GDM1 (cell line): ENCODE measurements around the gene LTBP1.
A peak's percentile ranks its signal among the peaks of the same experiment; 100 is the strongest.
"Not testable (repeated sequence)": the region's sequence is repeated elsewhere in the genome, so short reads cannot be mapped to it uniquely, and the experiment has no call there.

Experiments
- DNase-seq: peaks from one replicate; lab custom pipeline; 2025; lab: John Stamatoyannopoulos, UW

LTBP1 gene, protein sequence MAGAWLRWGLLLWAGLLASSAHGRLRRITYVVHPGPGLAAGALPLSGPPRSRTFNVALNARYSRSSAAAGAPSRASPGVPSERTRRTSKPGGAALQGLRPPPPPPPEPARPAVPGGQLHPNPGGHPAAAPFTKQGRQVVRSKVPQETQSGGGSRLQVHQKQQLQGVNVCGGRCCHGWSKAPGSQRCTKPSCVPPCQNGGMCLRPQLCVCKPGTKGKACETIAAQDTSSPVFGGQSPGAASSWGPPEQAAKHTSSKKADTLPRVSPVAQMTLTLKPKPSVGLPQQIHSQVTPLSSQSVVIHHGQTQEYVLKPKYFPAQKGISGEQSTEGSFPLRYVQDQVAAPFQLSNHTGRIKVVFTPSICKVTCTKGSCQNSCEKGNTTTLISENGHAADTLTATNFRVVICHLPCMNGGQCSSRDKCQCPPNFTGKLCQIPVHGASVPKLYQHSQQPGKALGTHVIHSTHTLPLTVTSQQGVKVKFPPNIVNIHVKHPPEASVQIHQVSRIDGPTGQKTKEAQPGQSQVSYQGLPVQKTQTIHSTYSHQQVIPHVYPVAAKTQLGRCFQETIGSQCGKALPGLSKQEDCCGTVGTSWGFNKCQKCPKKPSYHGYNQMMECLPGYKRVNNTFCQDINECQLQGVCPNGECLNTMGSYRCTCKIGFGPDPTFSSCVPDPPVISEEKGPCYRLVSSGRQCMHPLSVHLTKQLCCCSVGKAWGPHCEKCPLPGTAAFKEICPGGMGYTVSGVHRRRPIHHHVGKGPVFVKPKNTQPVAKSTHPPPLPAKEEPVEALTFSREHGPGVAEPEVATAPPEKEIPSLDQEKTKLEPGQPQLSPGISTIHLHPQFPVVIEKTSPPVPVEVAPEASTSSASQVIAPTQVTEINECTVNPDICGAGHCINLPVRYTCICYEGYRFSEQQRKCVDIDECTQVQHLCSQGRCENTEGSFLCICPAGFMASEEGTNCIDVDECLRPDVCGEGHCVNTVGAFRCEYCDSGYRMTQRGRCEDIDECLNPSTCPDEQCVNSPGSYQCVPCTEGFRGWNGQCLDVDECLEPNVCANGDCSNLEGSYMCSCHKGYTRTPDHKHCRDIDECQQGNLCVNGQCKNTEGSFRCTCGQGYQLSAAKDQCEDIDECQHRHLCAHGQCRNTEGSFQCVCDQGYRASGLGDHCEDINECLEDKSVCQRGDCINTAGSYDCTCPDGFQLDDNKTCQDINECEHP (N-terminal part only)

DNA sequence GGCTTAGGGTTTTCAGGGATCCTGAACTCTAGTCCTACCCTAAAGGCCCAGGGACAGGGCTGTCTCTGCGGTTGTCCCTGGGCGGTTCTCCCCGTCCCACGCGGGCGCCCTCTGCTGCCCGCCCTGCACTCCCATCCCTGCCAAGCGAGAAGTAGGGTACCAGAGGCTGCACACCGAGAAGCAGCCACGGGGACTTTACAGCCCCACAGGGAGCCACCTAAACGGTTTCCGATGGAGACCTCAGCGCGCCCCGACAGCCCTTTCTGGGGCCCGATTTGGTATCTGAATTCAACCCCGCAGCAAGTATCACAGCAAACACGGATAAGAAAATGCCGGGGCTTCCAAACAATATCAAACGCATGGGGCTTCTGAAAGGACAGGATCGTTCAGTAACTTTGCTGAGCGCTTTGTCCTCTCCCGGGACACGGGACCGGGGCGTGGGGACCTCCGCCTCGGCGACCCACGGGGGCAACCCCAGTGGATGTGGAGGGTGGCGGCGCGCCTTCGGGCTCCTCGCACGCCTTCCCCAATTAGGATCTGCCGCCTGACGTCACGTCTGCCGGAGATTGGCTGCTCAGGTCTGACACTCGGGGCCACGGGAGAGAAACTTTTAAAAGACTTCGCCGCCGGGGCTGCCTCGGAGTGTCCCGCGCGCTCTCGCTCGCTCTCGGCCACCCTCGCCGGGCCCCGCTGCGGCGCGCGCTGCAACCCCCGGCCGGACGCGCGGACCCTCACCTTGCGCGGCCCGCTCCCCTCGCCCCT is at the start of gene LTBP1:
Gene LTBP1 (plus strand): TSS at position 640 of the 762 bp plus-strand sequence. CDS start 372 bp downstream, outside the sequence.
- peak; percentile 63 for DNase-seq

DNA sequence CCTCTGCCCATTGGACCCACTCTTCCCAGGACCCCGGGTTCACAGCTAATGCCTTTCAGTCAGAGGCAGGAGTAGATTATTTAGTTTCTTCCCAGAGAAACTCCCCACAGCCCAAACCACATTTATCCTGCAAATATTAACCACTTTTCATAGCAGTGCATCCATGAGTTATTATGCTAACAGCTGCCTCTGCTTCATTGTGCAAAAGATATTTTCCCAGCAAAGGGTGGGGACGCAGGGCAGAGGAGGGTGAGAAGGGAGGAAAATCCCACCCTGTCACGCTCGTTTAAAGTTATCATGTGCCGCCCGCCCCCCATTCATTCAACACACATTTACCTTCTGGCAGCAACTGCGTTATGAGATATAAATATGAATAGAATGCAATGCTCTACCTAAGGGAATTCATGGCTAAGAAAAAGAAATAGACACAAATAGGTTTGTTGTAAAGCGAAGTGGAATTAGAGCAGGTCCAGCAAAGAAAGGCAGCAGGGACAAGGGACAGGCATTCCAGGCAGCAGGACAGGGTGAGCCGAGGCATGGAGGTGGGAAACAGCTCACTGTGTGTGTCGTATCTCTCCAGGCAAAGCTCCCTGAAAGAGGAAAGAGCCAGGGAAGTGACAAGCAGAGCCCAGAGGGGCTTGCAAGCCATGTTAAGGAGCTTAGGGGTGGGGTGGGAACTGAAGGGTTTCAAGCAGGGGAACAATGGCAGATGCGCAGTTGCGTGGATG is 46.3 kb upstream of the LTBP1 start:
- DNase-seq, result no peak

DNA sequence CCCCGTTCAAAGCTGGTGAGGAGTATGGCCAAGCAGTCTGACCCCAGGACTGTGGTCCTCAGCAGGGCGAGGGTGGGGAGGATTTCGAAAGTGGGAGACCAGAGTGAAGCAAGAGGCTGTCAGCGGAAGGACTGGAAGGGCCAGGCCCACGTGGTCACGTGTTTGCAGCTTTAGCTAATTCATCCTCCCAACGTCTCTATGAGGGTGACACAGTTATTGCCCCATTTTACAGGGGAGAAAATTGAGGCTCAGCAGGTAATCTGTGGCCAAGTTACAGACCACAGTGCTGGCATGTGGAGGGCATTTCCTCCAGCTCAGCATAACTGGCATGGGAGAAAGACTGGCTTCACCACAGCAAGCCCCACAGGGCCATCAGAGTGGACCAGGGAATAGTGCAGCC is 45.4 kb upstream of the LTBP1 start:
- no peak for DNase-seq

DNA sequence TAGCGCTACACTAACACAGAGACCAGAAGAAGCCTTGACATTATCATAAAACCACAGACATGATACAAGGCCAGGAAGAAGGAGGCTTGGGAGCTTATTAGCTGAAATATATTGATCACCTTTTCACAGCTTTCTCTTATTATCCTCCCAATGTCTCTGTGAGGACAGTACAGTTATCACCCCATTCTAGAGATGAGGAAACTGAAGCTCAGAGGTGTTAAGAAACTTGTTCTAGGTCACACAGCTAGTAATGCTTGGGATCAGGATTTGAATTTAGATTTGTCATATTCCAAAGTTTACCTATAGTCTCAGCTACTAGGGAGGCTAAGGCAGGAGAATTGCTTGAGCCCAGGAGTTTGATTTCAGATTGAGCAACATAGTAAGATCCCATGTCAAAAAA is 44.6 kb upstream of the LTBP1 start:
- DNase-seq, result no peak

DNA sequence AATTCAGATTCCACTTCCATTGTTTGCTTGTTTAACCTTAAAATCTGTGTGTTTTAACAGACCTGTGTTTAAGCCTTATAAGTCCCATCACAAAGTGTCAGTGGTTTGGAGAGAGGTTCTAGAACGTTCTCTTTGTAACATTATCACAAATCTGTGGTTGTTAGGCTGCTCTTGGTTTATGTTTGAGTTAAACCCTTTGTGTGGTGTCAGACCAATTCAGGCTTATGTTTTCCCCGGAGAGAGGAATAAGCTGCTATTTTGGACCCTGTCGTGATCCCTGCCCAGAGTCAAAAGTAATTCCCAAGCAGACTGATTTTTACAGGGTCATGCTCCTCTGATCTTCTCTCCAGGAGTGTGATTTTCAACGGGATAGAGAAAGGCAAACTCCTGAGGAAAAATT is 43.8 kb upstream of the LTBP1 start:
- DNase-seq, result no peak

DNA sequence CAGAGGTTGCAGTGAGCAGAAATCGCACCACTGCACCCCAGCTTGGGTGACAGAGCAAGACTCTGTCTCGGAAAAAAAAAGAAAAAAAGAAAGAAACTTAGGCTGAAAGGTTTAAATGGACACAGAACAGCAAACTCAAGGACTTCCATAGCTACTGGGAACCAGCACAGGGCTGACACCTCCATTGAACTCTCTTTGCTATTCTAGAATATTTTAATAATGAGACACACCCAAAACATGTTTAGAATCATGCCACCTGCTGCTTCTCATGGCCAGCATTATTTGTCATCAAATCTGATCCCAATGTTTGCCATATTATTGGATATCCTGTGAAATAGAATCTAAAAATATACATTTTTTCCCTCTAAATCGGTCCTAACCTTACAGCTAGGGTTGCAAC is 42.7 kb upstream of the LTBP1 start:
- DNase-seq, result no peak

DNA sequence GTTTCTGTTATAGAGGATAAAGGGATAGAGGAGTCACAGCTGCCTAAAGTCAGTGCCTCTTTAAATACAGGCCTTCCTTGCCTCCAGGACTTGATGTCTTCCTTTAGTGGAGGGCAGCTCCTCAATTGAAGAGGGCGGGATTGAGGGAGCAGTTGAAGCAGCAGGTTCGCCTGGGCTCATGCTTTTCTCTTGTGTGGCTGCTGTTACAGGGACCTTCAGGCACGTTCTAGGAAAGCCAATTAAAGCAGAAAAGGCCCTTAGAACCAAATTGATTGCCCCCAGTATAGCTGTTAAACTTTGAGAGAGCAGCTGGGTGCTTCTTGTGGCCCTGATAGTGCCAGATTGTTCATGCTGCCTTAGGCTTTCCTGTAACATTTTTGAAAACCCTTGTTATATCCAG is 42.0 kb upstream of the LTBP1 start:
- DNase-seq, result no peak

DNA sequence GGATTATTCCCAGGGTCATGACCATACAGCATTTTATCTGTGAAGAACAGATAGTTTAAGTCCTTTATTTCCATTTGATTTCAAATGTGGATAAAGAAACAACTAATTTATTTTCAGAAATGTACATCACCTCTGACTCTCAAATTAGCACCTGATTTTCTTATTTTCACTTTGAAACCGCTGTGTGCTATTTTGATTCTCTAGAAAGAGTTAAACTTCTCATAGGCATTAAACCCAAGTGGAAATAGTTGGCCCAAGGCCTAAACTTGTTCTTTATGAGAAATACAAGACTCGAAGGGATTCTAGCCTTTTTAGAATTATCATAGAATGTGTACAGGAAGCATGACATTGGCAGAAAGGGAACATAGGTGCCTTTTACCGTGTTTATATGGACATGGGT is 41.5 kb upstream of the LTBP1 start:
- no peak for DNase-seq

DNA sequence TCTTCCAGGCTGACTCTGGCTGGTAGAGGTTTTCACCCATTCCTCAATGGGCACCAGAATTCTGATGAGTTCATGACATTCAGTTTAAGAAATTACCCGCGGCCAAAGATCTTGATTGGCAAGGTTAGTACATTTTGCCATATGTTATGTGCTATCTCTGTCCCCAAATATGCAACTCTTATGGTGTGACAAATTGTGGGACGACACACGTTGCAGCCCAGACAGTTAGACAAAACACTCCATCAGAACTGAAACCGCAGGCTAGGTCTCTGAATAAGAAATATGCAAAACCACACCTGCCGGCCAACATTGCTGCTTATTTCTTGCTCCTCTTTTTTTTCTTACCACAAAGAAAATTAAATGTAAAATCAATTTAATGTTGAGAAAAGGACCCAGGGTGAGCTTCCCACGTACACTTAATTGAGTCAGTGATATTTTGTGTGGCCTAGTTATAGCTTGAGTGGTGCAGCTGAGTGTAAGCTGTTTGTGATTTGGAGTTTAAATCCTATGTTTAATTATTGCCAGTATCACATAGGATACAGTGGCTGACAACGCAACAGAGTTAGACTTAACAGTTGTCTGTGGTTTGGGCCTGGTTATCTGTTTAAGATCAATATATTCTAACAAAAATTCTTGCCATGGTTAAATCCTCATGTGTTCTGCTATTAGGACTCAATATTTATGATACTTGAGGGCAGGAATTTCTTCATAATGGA is 35.7 kb upstream of the LTBP1 start:
- DNase-seq, result no peak

DNA sequence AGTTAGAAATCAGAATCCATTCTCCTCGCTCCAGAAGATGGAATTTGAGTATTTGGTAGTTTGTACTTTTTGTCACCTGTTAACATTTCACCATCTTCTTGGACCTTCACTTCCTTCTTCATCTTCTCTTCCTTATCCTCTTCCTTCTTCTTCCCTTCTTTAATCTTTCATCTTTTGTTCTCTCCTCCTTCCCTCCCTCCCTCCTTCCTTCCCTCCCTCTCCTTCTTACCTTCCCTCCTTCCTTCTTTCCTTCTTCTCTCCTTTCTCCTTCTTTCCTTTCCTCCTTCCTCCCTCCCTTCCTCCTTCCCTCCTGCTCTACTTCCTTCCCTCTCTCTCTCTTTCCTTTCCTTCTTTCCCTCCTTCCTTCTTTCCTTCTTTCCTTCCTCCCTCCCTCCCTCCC is 31.1 kb upstream of the LTBP1 start:
- no peak for DNase-seq

DNA sequence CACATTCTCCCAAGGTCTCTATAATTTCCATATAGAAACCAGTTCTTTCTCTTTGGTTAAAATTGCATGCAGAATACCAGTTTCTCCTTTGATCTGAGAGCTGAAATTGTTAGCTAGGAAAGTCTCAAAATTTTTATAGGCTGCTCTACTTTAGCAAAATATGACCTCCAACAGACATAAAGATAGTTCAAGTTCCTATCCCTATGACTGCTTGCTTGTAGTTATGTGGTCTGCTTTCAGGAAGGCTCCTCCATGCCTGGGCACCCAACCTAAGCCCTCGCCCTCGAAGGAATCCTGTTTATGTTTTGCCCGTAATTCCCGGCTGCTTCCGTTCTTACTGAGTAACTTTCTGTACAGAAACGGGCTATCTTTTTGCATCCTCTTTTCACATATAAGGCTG is 28.0 kb upstream of the LTBP1 start:
- DNase-seq, result no peak

DNA sequence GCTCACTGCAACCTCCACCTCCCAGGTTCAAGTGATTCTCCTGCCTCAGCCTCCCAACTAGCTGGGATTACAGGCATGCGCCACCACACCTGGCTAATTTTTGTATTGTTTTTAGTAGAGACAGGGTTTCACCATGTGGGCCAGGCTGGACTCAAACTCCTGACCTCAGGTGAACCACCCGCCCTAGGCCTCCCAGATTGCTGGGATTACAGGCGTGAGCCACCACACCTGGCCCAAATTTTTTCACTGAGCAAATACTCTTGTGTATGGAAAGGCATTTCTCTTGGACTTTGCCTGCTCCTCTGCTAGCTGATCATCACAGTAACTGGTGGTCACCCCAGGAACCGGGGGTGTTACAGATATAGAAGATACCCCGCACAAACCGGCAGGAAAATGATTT is 26.9 kb upstream of the LTBP1 start:
- not testable (repeated sequence) for DNase-seq

DNA sequence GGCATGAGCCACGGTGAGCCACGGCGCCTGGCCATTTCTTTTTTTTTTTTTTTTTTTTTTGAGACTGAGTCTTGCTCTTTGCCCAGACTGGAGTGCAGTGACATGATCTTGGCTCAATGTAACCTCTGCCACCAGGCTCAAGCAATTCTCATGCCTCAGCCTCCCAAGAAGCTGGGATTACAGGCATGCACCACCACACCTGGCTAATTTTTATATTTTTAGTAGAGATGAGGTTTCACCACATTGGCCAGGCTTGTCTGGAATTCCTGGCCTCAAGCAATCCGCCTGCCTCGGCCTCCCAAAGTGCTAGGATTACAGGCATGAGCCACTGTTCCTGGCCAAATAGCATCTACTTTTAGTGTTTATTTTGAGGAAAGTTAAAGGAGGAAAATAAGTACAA is 25.3 kb upstream of the LTBP1 start:
- not testable (repeated sequence) for DNase-seq

DNA sequence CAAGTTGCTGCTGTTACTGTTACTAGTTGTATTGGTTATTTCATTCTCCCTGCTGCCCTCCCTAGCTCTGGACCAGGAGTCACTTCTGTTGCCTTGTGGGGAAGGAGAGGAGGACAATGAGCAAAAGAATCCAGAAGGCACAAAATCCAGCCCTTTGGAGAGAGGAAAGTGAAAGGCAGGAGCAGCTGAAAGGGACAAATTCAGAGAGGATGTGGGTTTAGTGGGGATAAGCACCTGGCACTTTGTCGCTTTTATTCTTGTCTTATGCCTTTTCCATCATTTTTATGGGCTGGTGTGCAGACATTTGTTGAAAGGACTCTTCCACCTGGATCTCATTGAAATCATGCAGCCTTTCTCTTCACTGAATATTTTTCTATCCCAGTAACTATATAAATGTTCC is 24.3 kb upstream of the LTBP1 start:
- DNase-seq, result no peak

DNA sequence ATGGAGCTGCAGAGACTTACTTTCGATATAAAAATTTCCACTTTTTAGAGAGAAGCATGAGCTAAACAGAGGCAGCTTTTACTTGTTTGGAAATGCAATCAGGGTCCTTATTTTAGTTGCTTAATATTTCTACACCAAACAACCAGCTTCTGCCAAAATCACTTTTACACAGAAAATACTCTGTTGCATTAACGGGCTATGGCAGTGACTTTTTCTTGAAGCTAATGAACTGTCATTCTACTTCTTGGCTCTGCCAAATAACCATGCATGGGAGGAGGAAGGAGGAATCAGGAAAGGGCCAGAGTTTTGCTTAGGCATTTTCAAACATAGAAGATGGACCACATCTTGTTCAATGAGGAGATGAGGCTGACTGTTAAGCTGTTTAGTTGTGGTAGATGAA is 23.6 kb upstream of the LTBP1 start:
- no peak for DNase-seq

DNA sequence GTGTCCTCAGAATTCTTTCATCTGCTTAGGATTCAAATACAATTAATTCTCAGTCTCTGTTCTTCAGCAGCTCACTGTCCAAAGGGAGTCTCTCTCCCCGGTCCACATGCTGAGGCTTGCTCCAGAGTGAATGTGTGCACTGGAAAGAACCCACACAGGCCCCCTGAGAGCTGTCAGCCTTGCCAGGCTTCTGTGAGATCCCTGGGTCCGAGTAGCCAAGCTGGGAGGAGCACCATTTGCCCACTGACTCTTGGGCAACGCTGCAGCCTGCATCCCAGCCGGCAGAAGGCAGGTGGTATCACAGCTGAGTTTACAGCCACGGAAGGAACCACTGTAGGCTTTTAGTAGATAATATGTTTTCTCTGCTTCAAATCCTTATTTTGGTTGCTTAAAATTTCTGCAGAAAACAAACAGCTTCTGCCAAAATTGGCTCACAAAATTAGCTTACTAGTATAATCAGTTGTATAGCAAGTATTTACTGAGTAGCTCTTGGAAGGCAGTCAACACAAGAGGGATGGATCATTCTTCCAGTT is 21.4 kb upstream of the LTBP1 start:
- DNase-seq, result no peak

DNA sequence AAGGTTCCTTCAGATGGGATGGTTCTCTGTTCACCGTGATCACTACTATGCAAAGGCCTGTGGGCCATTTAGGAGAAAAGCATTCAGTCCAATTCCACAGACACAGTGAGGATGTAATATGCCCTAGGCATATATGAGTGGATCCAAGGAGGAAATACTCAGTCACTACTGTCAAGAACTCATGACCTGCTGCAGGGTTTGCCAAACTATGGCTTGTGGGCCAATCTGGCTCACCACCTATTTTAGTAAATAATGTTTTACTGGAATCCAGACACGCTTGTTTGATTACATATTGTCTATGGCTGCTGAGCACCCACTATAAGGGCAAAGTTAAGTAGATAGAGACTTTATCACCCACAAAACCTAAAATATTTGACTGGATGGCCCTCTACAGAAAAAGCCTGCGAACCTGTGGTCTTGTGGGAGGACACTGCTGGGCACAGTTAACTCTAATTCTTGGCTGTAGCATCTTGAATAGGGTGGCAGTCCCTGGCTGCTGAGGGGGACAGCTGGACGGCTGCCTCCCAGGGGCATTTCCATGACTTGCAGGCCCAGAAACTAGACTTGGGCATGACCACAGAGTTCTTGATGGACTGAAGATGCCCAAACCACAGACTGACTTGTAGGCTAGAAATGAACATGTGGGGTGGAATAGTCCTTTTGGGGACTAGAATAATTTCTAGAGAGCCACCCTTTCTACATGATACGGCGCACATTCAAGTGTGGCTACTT is 20.6 kb upstream of the LTBP1 start:
- no peak for DNase-seq

DNA sequence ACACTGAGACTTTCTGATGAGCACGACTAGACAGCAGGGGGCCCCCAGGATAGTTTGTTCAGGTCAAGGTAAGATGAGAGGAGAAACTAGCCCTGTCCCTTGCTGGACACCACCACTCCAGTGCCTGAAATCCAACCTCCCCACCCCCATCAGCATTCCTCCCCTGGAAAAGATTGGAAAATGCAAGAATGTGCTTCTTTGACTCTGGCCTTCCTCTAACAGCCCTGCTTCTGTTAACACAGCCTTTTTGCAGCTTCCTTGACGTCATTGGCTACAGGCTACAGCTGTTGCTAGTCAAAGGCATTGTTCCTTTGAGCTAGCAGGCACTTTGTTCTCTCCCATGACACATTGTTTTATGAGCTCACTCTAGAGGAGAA is 20.1 kb upstream of the LTBP1 start:
- DNase-seq, result no peak

DNA sequence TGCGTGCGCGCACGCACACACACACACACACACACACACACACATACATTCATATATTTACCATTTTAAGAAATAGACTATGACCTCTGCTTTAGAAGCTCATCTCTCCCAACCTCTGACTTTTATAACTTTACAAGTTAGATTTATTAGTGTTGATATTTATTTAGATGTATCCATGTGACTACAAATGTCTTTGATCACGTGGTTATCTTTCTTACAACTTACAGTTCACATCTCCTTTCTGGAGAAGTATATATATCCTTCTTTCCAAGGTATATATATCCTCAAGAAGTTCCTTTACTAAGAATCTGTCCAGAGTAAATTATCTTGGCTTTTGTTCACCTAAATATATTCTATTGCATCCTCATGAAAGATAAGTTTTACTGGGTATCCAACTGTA is 16.3 kb upstream of the LTBP1 start:
- DNase-seq, result no peak

DNA sequence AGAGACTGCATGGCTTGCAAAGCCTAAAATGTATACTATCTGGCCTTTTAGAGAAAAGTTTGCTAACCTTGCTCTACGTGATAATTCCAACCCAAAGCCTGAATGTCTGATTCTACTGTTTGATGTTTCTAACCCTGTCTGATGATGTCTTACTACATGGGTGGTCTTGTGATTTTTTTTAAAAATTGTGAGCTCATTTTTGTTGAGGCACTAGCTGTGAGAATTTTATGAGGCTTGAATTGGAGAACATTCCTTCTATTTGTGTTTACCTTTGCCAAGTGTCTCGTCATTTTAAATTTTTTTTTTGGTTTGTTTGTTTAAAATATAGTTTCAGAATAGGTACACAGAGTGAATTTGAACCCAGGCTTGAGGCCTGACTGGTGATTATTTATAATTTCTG is 15.2 kb upstream of the LTBP1 start:
- DNase-seq, result no peak
